H1 (cell line): ENCODE measurements around the gene IPO7. TPM values are rescaled to one million over a fixed set of nuclear protein-coding genes. Genes with fewer than 3 reads are reported as not detected.
A peak's percentile ranks its signal among the peaks of the same experiment; 100 is the strongest.
"Not testable (repeated sequence)": the region's sequence is repeated elsewhere in the genome, so short reads cannot be mapped to it uniquely, and the experiment has no call there.

ENCODE experiments used
- CTCF ChIA-PET: fragments of 300-600 bp; sonication (Branson Sonifier 250); formaldehyde crosslinking; loops from one replicate; lab custom pipeline; 2021; ENCODE audit not compliant: partially characterized antibody; lab: Charles Lee
- POLR2A ChIA-PET: fragments of 300-600 bp; sonication (Branson Sonifier 250); formaldehyde crosslinking; loops from one replicate; lab custom pipeline; 2021; ENCODE audit warnings: inconsistent platforms; ENCODE audit not compliant: partially characterized antibody; lab: Charles Lee
- DNase-seq, 2 experiments: peaks; one replicate each; pipeline versions ENCODE4 v3.0.0 to v3.0.0-alpha.2; 2010 to 2022; ENCODE audit warnings: low spot score in 2 of 2, low read depth in 1 of 2, mixed read lengths in 1 of 2
- FAIRE-seq: peaks from 2 replicates; lab custom pipeline; 2011; peaks lifted over from hg19 to GRCh38; lab: Jason Lieb, UNC
- H2AFZ ChIP-seq: 2 replicates; pipeline ENCODE4 v1.8.1; 2012; ENCODE audit warnings: low read length, inconsistent platforms
- H2AK5ac ChIP-seq: 2 replicates; pipeline ENCODE4 v1.6.1; 2013; ENCODE audit warnings: low read depth, low read length
- H2BK120ac ChIP-seq: replicated peaks from 2 replicates; pipeline ENCODE3; 2013; ENCODE audit warnings: low read depth, low read length, inconsistent platforms
- H2BK12ac ChIP-seq: 2 replicates; pipeline ENCODE4 v1.6.1; 2013; ENCODE audit warnings: low read depth, low read length
- H2BK15ac ChIP-seq: 2 replicates; pipeline ENCODE4 v1.6.1; 2013; ENCODE audit warnings: low read length
- H2BK20ac ChIP-seq: 2 replicates; pipeline ENCODE4 v1.6.1; 2013; ENCODE audit warnings: low read length
- H2BK5ac ChIP-seq: 2 replicates; pipeline ENCODE4 v1.6.1; 2013; ENCODE audit warnings: low read depth, low read length
- H3K14ac ChIP-seq: 2 replicates; pipeline ENCODE4 v1.6.1; 2013; ENCODE audit warnings: inconsistent platforms; ENCODE audit not compliant: insufficient read length
- H3K18ac ChIP-seq: 2 replicates; pipeline ENCODE4 v1.6.1; 2013; ENCODE audit warnings: low read length; ENCODE audit errors: extremely low read depth
- H3K23ac ChIP-seq: 2 replicates; pipeline ENCODE4 v1.6.1; 2013; ENCODE audit warnings: inconsistent platforms; ENCODE audit not compliant: insufficient read length
- H3K23me2 ChIP-seq: 2 replicates; pipeline ENCODE4 v1.6.1; 2013; ENCODE audit warnings: low read depth, low read length
- H3K27ac ChIP-seq: 2 replicates; pipeline ENCODE4 v1.6.1; 2011; ENCODE audit warnings: low read depth, low read length, inconsistent platforms
- H3K27me3 ChIP-seq, 4 experiments: replicated peaks in 1 of 4; 1 replicate in 1 of 4; 2 replicates in 3 of 4; pipeline versions ENCODE4 v1.6.1 to v1.8.1; 2011 to 2013; ENCODE audit warnings: low read length in 3 of 4, mild to moderate bottlenecking in 3 of 4, inconsistent platforms in 2 of 4, mixed read lengths in 2 of 4, moderate library complexity in 1 of 4; ENCODE audit not compliant: control insufficient read depth in 3 of 4, insufficient read depth in 3 of 4; ENCODE audit errors: extremely low read depth in 1 of 4
- H3K36me3 ChIP-seq, 4 experiments: 2 replicates each; pipeline versions ENCODE4 v1.6.1 to v1.8.1; 2011 to 2013; ENCODE audit warnings: mild to moderate bottlenecking in 4 of 4, low read length in 3 of 4, moderate library complexity in 2 of 4, control low read depth in 1 of 4, inconsistent platforms in 1 of 4; ENCODE audit not compliant: insufficient read depth in 4 of 4, control insufficient read depth in 2 of 4
- H3K4ac ChIP-seq: replicated peaks from 2 replicates; pipeline ENCODE3; 2013; ENCODE audit warnings: low read length, low read depth, mixed read lengths, inconsistent platforms; ENCODE audit not compliant: insufficient read length
- H3K4me1 ChIP-seq, 4 experiments: replicated peaks in 1 of 4; 1 replicate in 1 of 4; 2 replicates in 3 of 4; pipeline versions ENCODE4 v1.6.1 to v1.8.1; 2011 to 2013; ENCODE audit warnings: low read length in 3 of 4, inconsistent platforms in 2 of 4, mixed read lengths in 1 of 4; ENCODE audit not compliant: insufficient read depth in 4 of 4, control insufficient read depth in 3 of 4
- H3K4me2 ChIP-seq, 2 experiments: 2 replicates each; pipeline versions ENCODE4 v1.6.1 to v1.8.1; 2011 to 2013; ENCODE audit warnings: low read depth in 2 of 2, low read length in 2 of 2, control low read depth in 1 of 2, inconsistent platforms in 1 of 2, mild to moderate bottlenecking in 1 of 2; ENCODE audit not compliant: insufficient read depth in 1 of 2
- H3K4me3 ChIP-seq, 4 experiments: fragments of 200-600, 300-600 bp in 1 of 4; sonication (generic), shearing (Covaris generic), sonication (Bioruptor Twin) in 1 of 4; 2 replicates each; pipeline versions ENCODE4 v1.5.1 to v1.8.1; 2011 to 2016; ENCODE audit warnings: low read length in 4 of 4, low read depth in 3 of 4, control low read depth in 2 of 4, inconsistent platforms in 2 of 4, mild to moderate bottlenecking in 2 of 4, mixed read lengths in 1 of 4, moderate library complexity in 1 of 4; ENCODE audit not compliant: insufficient read depth in 2 of 4; ENCODE audit errors: extremely low read depth in 1 of 4
- H3K56ac ChIP-seq: replicated peaks from 2 replicates; pipeline ENCODE3; 2013; ENCODE audit warnings: low read depth, mild to moderate bottlenecking, mixed read lengths, low read length, inconsistent platforms; ENCODE audit not compliant: insufficient read length
- H3K79me1 ChIP-seq: 2 replicates; pipeline ENCODE4 v1.6.1; 2013; ENCODE audit warnings: low read depth, low read length, control low read depth
- H3K79me2 ChIP-seq, 2 experiments: 2 replicates each; pipeline versions ENCODE4 v1.6.1 to v1.8.1; 2012 to 2013; ENCODE audit warnings: low read length in 2 of 2, mild to moderate bottlenecking in 2 of 2, inconsistent platforms in 1 of 2; ENCODE audit not compliant: insufficient read depth in 2 of 2, control insufficient read depth in 1 of 2
- H3K9ac ChIP-seq, 4 experiments: replicated peaks in 1 of 4; 1 replicate in 1 of 4; 2 replicates in 3 of 4; pipeline versions ENCODE4 v1.6.1 to v1.8.1; 2011 to 2013; ENCODE audit warnings: low read depth in 3 of 4, low read length in 3 of 4, control low read depth in 2 of 4, mild to moderate bottlenecking in 2 of 4, moderate library complexity in 2 of 4, inconsistent platforms in 1 of 4; ENCODE audit errors: extremely low read depth in 1 of 4
- H3K9me3 ChIP-seq, 2 experiments: 2 replicates each; pipeline versions ENCODE4 v1.6.1 to v1.8.1; 2012 to 2013; ENCODE audit warnings: mild to moderate bottlenecking in 2 of 2, moderate library complexity in 2 of 2, control low read depth in 1 of 2, inconsistent platforms in 1 of 2, low read depth in 1 of 2, low read length in 1 of 2, mixed read lengths in 1 of 2; ENCODE audit not compliant: insufficient read depth in 2 of 2
- H4K20me1 ChIP-seq, 2 experiments: replicated peaks in 1 of 2; 2 replicates each; pipeline versions ENCODE3 to v1.8.1; 2011 to 2013; ENCODE audit warnings: inconsistent platforms in 2 of 2, low read length in 2 of 2, mild to moderate bottlenecking in 1 of 2; ENCODE audit not compliant: insufficient read depth in 2 of 2, control insufficient read depth in 1 of 2
- H4K5ac ChIP-seq: 2 replicates; pipeline ENCODE4 v1.6.1; 2013; ENCODE audit warnings: low read length, low read depth, mixed read lengths, inconsistent platforms; ENCODE audit not compliant: insufficient read length
- H4K8ac ChIP-seq: 2 replicates; pipeline ENCODE4 v1.8.0; 2013; ENCODE audit warnings: mild to moderate bottlenecking, moderate library complexity, low read length, inconsistent platforms; ENCODE audit not compliant: insufficient read depth; ENCODE audit errors: extremely low read depth
- H4K91ac ChIP-seq: replicated peaks from 2 replicates; pipeline ENCODE3; 2013; ENCODE audit warnings: low read length, mixed read lengths, inconsistent platforms; ENCODE audit not compliant: insufficient read length
- BRCA1 ChIP-seq: IDR thresholded peaks from 2 replicates; pipeline ENCODE4 v1.6.1; 2012; ENCODE audit warnings: low read depth, low read length, improper control_type of control experiment
- WGBS, 2 experiments: shearing (Covaris generic) in 1 of 2; methylation state at CpG; one replicate each; pipeline versions ENCODE4 v1.1.6 to v1.1.7; 2013 to 2015; ENCODE audit warnings: low lambda C conversion rate in 2 of 2, mixed read lengths in 2 of 2, inconsistent platforms in 1 of 2, low coverage in 1 of 2, missing lambda C conversion rate in 1 of 2; ENCODE audit not compliant: insufficient replicate concordance in 2 of 2, insufficient coverage in 1 of 2, insufficient read length in 1 of 2; ENCODE audit errors: extremely low coverage in 1 of 2, missing lambda C conversion rate in 1 of 2; 5-methylcytosine and 5-hydroxymethylcytosine counted together
- polyA plus RNA-seq, 7 experiments: library from polyadenylated mRNA; depleted of rRNA in 3 of 7; stranded (reverse) in 5 of 7; unstranded in 2 of 7; fragments of >200 nt in 5 of 7; fragments of 200-250 nt in 2 of 7; gene quantifications; 1 replicate in 5 of 7; 2 replicates in 1 of 7; 4 replicates in 1 of 7; pipeline versions ENCODE4 v1.2.1 to v1.2.3, GENCODE V29; 2011 to 2013; ENCODE audit warnings: missing spikeins in 2 of 7, mixed read lengths in 2 of 7
- total RNA-seq: library from RNA; stranded (reverse); fragmentation: NEBNext Ultra II Directional; extraction: Animal tissue kit (Norgen Biotek cat#: 25700); gene quantifications from 2 replicates; pipeline ENCODE4 v1.2.1, GENCODE V29; 2021

The IPO7 gene
- total and polyA plus RNA-seq, 2 of the 8 experiments (the other 6 are each of a cell fraction or from before 2014, with no cell fraction given) = 45.9 to 259 TPM

DNA sequence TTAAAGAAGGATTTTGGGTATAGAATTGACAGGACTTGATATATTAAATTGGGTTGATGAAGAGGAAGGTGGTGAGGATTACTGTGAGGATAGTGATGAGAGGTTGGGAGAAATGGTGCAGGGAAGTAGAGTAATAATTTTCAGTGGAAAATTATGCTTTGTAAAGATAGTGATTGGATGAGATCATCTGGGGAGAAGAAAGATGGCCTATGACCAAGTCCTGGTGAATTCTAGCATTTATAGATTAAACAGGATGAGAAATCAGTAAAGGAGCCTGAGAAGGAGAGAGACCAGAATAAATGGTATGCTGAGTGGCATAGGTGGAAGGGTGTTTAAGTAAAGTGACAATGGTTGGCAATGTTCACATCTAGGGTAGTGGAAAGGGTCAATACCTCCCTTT, 15.0 kb downstream of the IPO7 start:
- H2AK5ac ChIP-seq = no peak overlapping the region
- peaks cover 0 to 3% (median under 1%) of the 10 kb centered on the region in 4 experiments; a peak in 2 of 7 replicates for H3K4me1 ChIP-seq
- no peak overlapping the region for H2BK12ac ChIP-seq
- no peak overlapping the region for H3K4me3 ChIP-seq
- peaks cover 21 to 29% of the 10 kb centered on the region in 2 experiments for H4K20me1 ChIP-seq
- no peak overlapping the region for H2AFZ ChIP-seq
- H3K4ac ChIP-seq = no peak overlapping the region
- no peak overlapping the region for H2BK20ac ChIP-seq
- H4K5ac ChIP-seq = no peak overlapping the region
- peaks cover 7 to 16% (median 7%) of the 10 kb centered on the region in 4 experiments; a peak in 6 of 8 replicates for H3K36me3 ChIP-seq
- H3K9ac ChIP-seq = peak overlapping the region in 1 of 4 experiments; percentile 5; a peak in 2 of 7 replicates
- H3K79me1 ChIP-seq = 0 out of 2 replicates have a peak, but pooled peaks cover 4% of the 10 kb centered on the region
- no peak overlapping the region for H3K4me2 ChIP-seq
- FAIRE-seq = no peak
- no peak overlapping the region for H4K91ac ChIP-seq
- no peak overlapping the region for H3K18ac ChIP-seq
- DNase-seq = no peak
- H3K27ac ChIP-seq = no peak overlapping the region
- POLR2A ChIA-PET = interaction anchor here (6.8 kb wide), 1 partner anchor 12 kb away, joined by 71 read pairs; the partner anchor contains the start of gene IPO7
- H4K8ac ChIP-seq = no peak overlapping the region
- H3K27me3 ChIP-seq = no peaks in the 10 kb centered on the region
- TF ChIP-seq BRCA1 = no peak
- TF ChIP-seq, all 59 proteins: peak for 0
- Histone ChIP-seq H2BK120ac (no peak overlapping the region), H3K23ac (no peak overlapping the region), H3K79me2 (peaks cover 52 to 97% of the 10 kb centered on the region in 2 experiments), H3K56ac (no peak overlapping the region), H2BK15ac (no peak overlapping the region), H2BK5ac (no peak overlapping the region), H3K23me2 (no peaks in the 10 kb centered on the region), H3K9me3 (no peaks in the 10 kb centered on the region), H3K14ac (no peak overlapping the region)
- CTCF ChIA-PET = no interaction called here

DNA sequence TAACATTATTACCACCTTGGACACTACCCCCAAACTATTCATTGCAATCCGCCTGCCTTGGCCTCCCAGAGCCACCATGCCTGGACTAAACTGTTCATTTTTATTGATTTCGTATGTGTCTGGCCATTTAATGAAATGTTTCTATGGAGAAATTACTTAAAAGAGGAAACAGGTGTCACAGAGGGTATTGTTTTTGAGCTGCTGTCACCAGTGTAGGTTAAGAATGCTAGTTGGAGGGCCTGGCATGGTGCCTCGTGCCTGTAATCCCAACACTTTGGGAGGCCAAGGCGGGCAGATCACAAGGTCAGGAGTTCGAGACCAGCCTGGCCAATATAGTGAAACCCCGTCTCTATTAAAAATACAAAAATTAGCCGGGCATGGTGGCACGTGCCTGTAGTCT, 17.4 kb downstream of the IPO7 start:
- Histone ChIP-seq H3K79me2 (peaks cover 32 to 94% of the 10 kb centered on the region in 2 experiments), H3K36me3 (peaks cover 7 to 32% (median 13%) of the 10 kb centered on the region in 4 experiments; a peak in 6 of 8 replicates), H4K20me1 (peaks cover 18 to 28% of the 10 kb centered on the region in 2 experiments)
- ChIA-PET CTCF (interaction anchor here (0.6 to 1.0 kb wide), 3 partner anchors 9 to 236 kb away, joined by 3 read pairs; no protein-coding TSS in a partner anchor), POLR2A (interaction anchor here (1.0 to 2.4 kb wide), 4 partner anchors 9 to 59 kb away, joined by 4 to 11 read pairs (median 6); partner anchors contain the start of genes IPO7 and ZNF143)
- not testable (repeated sequence) for H2BK20ac ChIP-seq, H2BK15ac ChIP-seq, DNase-seq, H2BK5ac ChIP-seq, H3K4me1 ChIP-seq, H4K8ac ChIP-seq, FAIRE-seq, H3K27me3 ChIP-seq, H3K23me2 ChIP-seq, H3K79me1 ChIP-seq, H3K56ac ChIP-seq, H3K27ac ChIP-seq, H3K18ac ChIP-seq, H3K4ac ChIP-seq, H2BK120ac ChIP-seq, H2AFZ ChIP-seq, H3K4me3 ChIP-seq, H2BK12ac ChIP-seq, H4K5ac ChIP-seq, H3K4me2 ChIP-seq, H4K91ac ChIP-seq, H3K9ac ChIP-seq, H3K9me3 ChIP-seq, H3K23ac ChIP-seq, H2AK5ac ChIP-seq, H3K14ac ChIP-seq
- 83% methylated on average over 8 of the region's 8 CpGs; no CpG with 5 or more reads in 1 of the 2 experiments for WGBS, 2 experiments
